HEK293T (cell line): Measurements from ENCODE around the gene BRICD5.
"Not testable (repeated sequence)": the region's sequence is repeated elsewhere in the genome, so short reads cannot be mapped to it uniquely, and the experiment has no call there.

Experiments
- CTCF ChIA-PET: fragments of 350-600 bp; formaldehyde crosslinking; extraction: SDS; loops from one replicate; lab custom pipeline; 2021; ENCODE audit warnings: antibody characterized with exemption, inconsistent platforms; lab: Yijun Ruan, JAX
- POLR2A ChIA-PET: fragments of 350-600 bp; formaldehyde crosslinking; extraction: SDS; loops from one replicate; lab custom pipeline; 2020; ENCODE audit warnings: antibody characterized with exemption, inconsistent platforms; lab: Yijun Ruan, JAX
- DNase-seq: peaks from one replicate; pipeline ENCODE4 v3.0.0; 2012; ENCODE audit warnings: mixed read lengths; ENCODE audit errors: extremely low spot score
- ARNT ChIP-seq: fragments of 450-650 bp; IDR thresholded peaks from 2 replicates; pipeline ENCODE4 v1.6.1; 2017; ENCODE audit warnings: mild to moderate bottlenecking
- BHLHE40 ChIP-seq: fragments of 450-650 bp; IDR thresholded peaks from 2 replicates; pipeline ENCODE4 v1.6.1; 2016; ENCODE audit warnings: mild to moderate bottlenecking, moderate library complexity, borderline replicate concordance
- CTBP1 ChIP-seq: fragments of 450-650 bp; IDR thresholded peaks from 2 replicates; pipeline ENCODE4 v1.6.1; 2016; ENCODE audit warnings: borderline replicate concordance
- ELF4 ChIP-seq: fragments of 450-650 bp; IDR thresholded peaks from 2 replicates; pipeline ENCODE4 v1.6.1; 2017; ENCODE audit warnings: antibody characterized with exemption
- FOXA1 ChIP-seq: fragments of 450-650 bp; IDR thresholded peaks from 2 replicates; pipeline ENCODE4 v1.6.1; 2016; ENCODE audit warnings: mild to moderate bottlenecking
- FOXK2 ChIP-seq: fragments of 450-650 bp; IDR thresholded peaks from 2 replicates; pipeline ENCODE4 v1.6.1; 2016; ENCODE audit warnings: mild to moderate bottlenecking
- FOXM1 ChIP-seq: fragments of 450-650 bp; IDR thresholded peaks from 2 replicates; pipeline ENCODE4 v1.6.1; 2017; ENCODE audit warnings: mild to moderate bottlenecking, borderline replicate concordance
- HDGF ChIP-seq: fragments of 450-650 bp; IDR thresholded peaks from 2 replicates; pipeline ENCODE4 v1.6.1; 2017; ENCODE audit warnings: antibody characterized with exemption, borderline replicate concordance
- L3MBTL2 ChIP-seq: fragments of 450-650 bp; conservative IDR thresholded peaks from 2 replicates; pipeline ENCODE4 v1.6.1; 2016; ENCODE audit warnings: mild to moderate bottlenecking
- LEF1 ChIP-seq: fragments of 450-650 bp; IDR thresholded peaks from 2 replicates; pipeline ENCODE4 v1.6.1; 2017; ENCODE audit warnings: mild to moderate bottlenecking, borderline replicate concordance
- NFRKB ChIP-seq: fragments of 450-650 bp; IDR thresholded peaks from 2 replicates; pipeline ENCODE4 v1.6.1; 2016; ENCODE audit warnings: mild to moderate bottlenecking, moderate library complexity
- PKNOX1 ChIP-seq: fragments of 450-650 bp; IDR thresholded peaks from 2 replicates; pipeline ENCODE4 v1.6.1; 2016
- SP1 ChIP-seq: fragments of 450-650 bp; IDR thresholded peaks from 2 replicates; pipeline ENCODE4 v1.6.1; 2017
- SUZ12 ChIP-seq: fragments of 450-650 bp; IDR thresholded peaks from 2 replicates; pipeline ENCODE4 v1.6.1; 2016; ENCODE audit warnings: mild to moderate bottlenecking
- TARDBP ChIP-seq: fragments of 450-650 bp; IDR thresholded peaks from 2 replicates; pipeline ENCODE4 v1.6.1; 2016
- ZNF384 ChIP-seq: fragments of 450-650 bp; IDR thresholded peaks from 2 replicates; pipeline ENCODE4 v1.6.1; 2016

The BRICD5 gene

GRCh38 chr16:2205104-2205966 lies 5.3 kb downstream of the BRICD5 start, which contains the start of gene MLST8:
MLST8 (plus strand) TSS chr16:2205454; CDS start chr16:2206086, 632 bp downstream.
- TF ChIP-seq SUZ12 (no peak), L3MBTL2 (peak; percentile 56), FOXM1 (peak; percentile 89; the same call in 1 of the 2 replicates)
- peak; percentile 96 for DNase-seq
- CTCF ChIA-PET: no interaction called here
- POLR2A ChIA-PET: interaction anchor here (0.8 to 2.9 kb wide), 8 partner anchors 8 to 183 kb away, joined by 3 to 12 read pairs (median 8); partner anchors contain the start of genes ECI1, PGP and TRAF7

DNA sequence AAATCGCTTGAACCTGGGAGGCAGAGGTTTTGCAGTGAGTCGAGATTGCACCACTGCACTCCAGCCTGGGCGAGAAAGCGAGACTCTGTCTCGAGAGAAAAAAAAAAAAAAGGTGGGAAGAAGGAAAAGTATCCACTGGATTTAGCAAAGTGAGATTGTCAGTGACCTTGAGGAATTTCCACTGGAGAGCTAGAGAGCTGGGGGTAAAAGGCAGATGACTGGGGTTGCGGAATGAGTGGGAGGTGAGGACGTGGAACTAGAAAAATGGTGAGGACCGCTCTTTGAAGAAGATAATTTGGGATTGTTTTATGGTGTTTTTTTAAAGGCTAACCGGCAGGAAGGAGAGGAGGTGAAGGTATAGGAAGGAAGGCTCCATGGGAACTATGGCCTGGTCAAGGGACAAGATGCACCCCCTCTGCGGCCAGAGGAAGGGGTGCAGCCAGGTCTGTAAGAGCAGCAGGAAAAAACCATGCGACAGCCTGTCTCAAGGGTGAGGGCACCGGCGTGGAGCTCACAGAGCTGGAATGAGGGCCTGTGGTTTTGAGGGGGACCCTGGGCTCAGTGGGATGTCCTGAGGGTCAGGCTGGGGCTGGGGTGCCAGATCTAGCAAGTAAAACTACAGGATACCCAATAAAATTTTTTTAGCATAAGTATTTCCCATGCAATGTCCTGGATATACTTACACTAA lies 6.1 kb downstream of the BRICD5 start:
- TF ChIP-seq CTBP1 (no peak), SP1 (no peak), HDGF (no peak), PKNOX1 (no peak), NFRKB (no peak)
- DNase-seq: no peak
- POLR2A ChIA-PET: interaction anchor here (0.6 to 2.9 kb wide), 9 partner anchors 8 to 231 kb away, joined by 3 to 12 read pairs (median 6); partner anchors contain the start of genes ECI1, PGP and TRAF7
- CTCF ChIA-PET: no interaction called here

DNA sequence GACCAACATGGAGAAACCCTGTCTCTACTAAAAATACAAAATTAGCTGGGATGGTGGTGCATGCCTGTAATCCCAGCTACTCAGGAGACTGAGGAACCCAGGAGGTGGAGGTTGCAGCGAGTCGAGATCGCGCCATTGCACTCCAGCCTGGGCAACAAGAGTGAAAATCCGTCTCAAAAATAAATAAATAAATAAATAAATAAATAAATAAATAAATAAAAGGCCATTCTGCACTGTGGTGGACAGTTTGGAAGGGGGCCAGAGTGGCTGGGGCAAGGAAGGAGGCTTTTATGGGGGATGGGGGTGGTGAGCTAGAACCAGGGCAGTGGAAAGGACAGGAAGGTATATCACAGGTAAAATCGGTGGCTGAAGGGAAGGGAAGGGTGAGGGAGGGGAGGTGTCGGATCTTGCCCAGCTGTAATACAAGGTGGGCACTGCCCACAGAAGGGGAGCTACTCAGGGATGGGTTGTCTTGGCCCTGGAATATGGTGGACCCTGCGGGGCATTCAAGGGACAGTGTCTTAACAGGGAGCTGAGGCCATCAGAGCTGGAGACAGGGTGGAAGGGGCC lies 7.5 kb downstream of the BRICD5 start:
- CTCF ChIA-PET, DNase-seq: not testable (repeated sequence)
- POLR2A ChIA-PET: interaction anchor here (0.8 to 2.0 kb wide), 8 partner anchors 8 to 238 kb away, joined by 3 to 7 read pairs (median 4); partner anchors contain the start of genes PGP, RPS2 and TRAF7

DNA sequence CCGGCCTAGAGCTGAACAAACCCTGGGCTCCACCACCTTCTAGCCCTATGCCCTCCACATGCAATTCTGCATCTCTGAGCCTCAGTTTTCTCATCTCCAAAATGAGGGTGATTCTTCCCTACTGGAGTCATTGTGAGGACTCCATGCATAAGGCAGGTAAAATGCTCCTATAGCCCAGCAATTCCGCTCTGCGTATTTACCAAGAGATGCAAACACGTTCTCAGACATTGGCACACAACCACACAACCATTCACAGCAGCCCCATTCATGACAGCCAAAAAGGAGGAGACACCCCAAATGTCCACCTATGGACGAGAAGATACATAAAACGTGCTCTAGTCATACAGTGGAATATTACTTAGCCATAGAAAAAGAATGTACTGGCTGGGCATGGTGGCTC lies 10.3 kb downstream of the BRICD5 start:
- ChIA-PET CTCF (no interaction called here), POLR2A (interaction anchor here (1.8 to 2.0 kb wide), 2 partner anchors 14 to 15 kb away, joined by 4 read pairs; partner anchors contain the start of gene PGP)
- no peak for DNase-seq
- TF ChIP-seq FOXM1 (no peak), SP1 (no peak), HDGF (no peak), FOXK2 (no peak), ARNT (no peak), L3MBTL2 (no peak), NFRKB (no peak), FOXA1 (no peak), CTBP1 (no peak), PKNOX1 (no peak), SUZ12 (no peak), LEF1 (no peak), ZNF384 (no peak), BHLHE40 (no peak)

DNA sequence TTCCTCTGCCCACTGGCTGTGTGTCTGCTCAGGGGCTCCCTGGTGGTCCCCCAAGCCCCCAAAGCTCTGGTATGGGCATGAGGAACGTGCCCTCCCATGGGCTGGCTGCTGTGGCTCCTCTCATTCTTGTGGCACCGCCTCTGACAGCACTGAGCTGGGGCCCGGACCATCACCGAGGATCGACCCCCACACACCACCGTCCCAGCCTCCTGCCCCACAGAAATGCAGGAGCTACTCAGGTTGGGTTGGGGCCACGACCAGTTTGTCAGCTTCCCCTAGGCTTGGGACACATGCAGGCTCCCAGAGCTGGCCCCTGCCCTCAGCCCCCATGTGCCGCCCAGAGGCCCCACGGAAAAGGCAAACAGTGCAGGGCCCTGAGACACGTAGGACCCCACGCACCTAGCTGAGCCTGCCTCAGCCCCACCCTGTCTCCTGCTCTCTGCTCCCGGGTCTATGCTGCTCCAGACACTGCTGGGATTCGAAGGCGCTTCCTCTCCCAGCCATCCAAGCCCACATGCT lies 11.0 kb downstream of the BRICD5 start:
- ChIA-PET POLR2A (interaction anchor here (0.6 to 2.0 kb wide), 3 partner anchors 15 to 87 kb away, joined by 3 to 4 read pairs (median 4); partner anchors contain the start of gene PGP), CTCF (no interaction called here)
- DNase-seq: no peak
- TF ChIP-seq ZNF384 (no peak), ARNT (no peak), TARDBP (no peak), BHLHE40 (no peak), PKNOX1 (no peak), FOXK2 (no peak), L3MBTL2 (no peak), NFRKB (no peak), FOXM1 (no peak), ELF4 (no peak), CTBP1 (no peak), LEF1 (no peak), HDGF (no peak), FOXA1 (no peak), SP1 (no peak), SUZ12 (no peak)

DNA sequence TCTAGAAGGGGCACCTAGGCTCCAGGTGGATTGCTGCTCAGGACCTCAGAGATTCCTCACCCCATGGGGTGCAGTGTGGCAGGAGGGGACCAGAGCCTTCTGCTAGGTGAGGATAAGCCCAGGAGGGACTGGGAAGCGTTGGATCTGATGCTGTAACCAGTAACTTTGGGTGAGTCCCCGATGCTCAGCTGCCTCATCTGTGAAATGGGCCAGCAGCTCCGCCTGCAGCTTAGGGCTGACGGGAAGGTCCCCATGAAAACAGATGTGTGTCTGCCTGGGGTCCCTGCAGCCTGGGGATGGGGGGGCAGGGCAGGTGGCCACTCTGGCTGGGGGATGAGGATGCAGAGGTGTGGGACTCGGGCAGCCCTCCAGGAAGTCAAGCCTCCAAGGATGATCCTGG lies 11.6 kb downstream of the BRICD5 start:
- CTCF ChIA-PET: no interaction called here
- POLR2A ChIA-PET: interaction anchor here (0.6 to 2.0 kb wide), 3 partner anchors 15 to 88 kb away, joined by 3 to 4 read pairs (median 4); partner anchors contain the start of gene PGP

More for the DNA sequence above, 11.6 kb downstream of the BRICD5 start:
- DNase-seq: no peak
- no peak for TF ChIP-seq FOXM1
- no peak for TF ChIP-seq LEF1
- TF ChIP-seq ZNF384: no peak
- no peak for TF ChIP-seq FOXA1
- TF ChIP-seq HDGF: no peak
- TF ChIP-seq SUZ12: no peak
- no peak for TF ChIP-seq NFRKB
- TF ChIP-seq TARDBP: no peak
- TF ChIP-seq SP1: no peak
- no peak for TF ChIP-seq CTBP1
- TF ChIP-seq ELF4: no peak
- TF ChIP-seq BHLHE40: no peak
- TF ChIP-seq PKNOX1: no peak
- TF ChIP-seq L3MBTL2: no peak
- TF ChIP-seq FOXK2: no peak
- no peak for TF ChIP-seq ARNT
